Heart left ventricle (tissue), 16 donors: Measurements from ENCODE around the gene NHERF1. TPM values are rescaled to one million over a fixed set of nuclear protein-coding genes. Genes with fewer than 3 reads are reported as not detected.

Source experiments
- ATAC-seq, 4 donors: fragments of 200-7000 bp; cut with Tn5 transposase; one replicate each; pipeline ENCODE4 v1.9.1; 2020 to 2022; ENCODE audit warnings: moderate library complexity in 4 of 4, mild to moderate bottlenecking in 3 of 4, moderate number of reproducible peaks in 1 of 4
- DNase-seq, 5 donors: peaks; one replicate each; pipeline ENCODE4 v3.0.0-alpha.2; 2020
- H3K27ac ChIP-seq, 12 donors: fragments of 200-600 bp; sonication (generic) in 4 of 12; one replicate each; pipeline versions ENCODE4 v1.5.0 to v1.8.0; 2016 to 2022; ENCODE audit warnings: mild to moderate bottlenecking in 2 of 12
- H3K27me3 ChIP-seq, 9 donors: fragments of 200-600 bp; sonication (generic) in 2 of 9; one replicate each; pipeline versions ENCODE4 v1.5.1 to v1.8.0; 2016 to 2022; ENCODE audit warnings: mild to moderate bottlenecking in 3 of 9
- H3K36me3 ChIP-seq, 9 donors: fragments of 200-600 bp; sonication (generic) in 2 of 9; one replicate each; pipeline versions ENCODE4 v1.5.0 to v1.8.0; 2018 to 2022; ENCODE audit warnings: mild to moderate bottlenecking in 2 of 9
- H3K4me1 ChIP-seq, 12 donors: fragments of 200-600 bp; sonication (generic) in 4 of 12; one replicate each; pipeline versions ENCODE4 v1.5.0 to v1.8.0; 2016 to 2022; ENCODE audit warnings: mild to moderate bottlenecking in 3 of 12
- H3K4me3 ChIP-seq, 12 donors: fragments of 200-600 bp; sonication (generic) in 4 of 12; one replicate each; pipeline versions ENCODE4 v1.5.0 to v1.8.0; 2017 to 2022; ENCODE audit warnings: mild to moderate bottlenecking in 9 of 12, moderate library complexity in 4 of 12
- H3K9me3 ChIP-seq, 12 donors: fragments of 200-600 bp; sonication (generic) in 4 of 12; one replicate each; pipeline versions ENCODE4 v1.5.0 to v1.8.0; 2016 to 2022; ENCODE audit warnings: mild to moderate bottlenecking in 1 of 12
- POLR2A ChIP-seq, 2 donors: fragments of 450-650 bp; IDR thresholded peaks; one replicate each; pipeline ENCODE4 v1.6.1; 2017; ENCODE audit warnings: antibody characterized with exemption in 2 of 2, mild to moderate bottlenecking in 2 of 2, moderate library complexity in 2 of 2
- WGBS, 4 donors: extraction: QIAGEN DNeasy Blood & Tissue Kit in 2 of 4; methylation state at CpG; one replicate each; pipeline versions ENCODE4 v1.1.5 to v1.1.7; 2013 to 2018; 5-methylcytosine and 5-hydroxymethylcytosine counted together
- intact Hi-C, 10 donors: fragments of 100-400 bp; cut with DNase I; formaldehyde crosslinking; loops; one replicate each; pipeline versions ENCODE4 v1.11.1 to v1.14.2; 2022
- polyA plus RNA-seq, 2 donors: library from polyadenylated mRNA; stranded (reverse); fragments of 200-250 nt; gene quantifications; one replicate each; pipeline ENCODE4 v1.2.3, GENCODE V29; 2013
- total RNA-seq, 9 donors: library from RNA; depleted of rRNA in 2 of 9; stranded (reverse); fragments of >200 nt in 2 of 9; fragmentation: NEBNext Ultra II Directional in 3 of 9; extraction: Animal tissue kit (Norgen Biotek cat#: 25700) in 3 of 9; gene quantifications; one replicate each; pipeline versions ENCODE4 v1.1.0 to v1.2.4, GENCODE V29; 2016 to 2023
- TF ChIP-seq, protein P1 (sequence below), 12 donors: fragments of 200-600 bp; sonication (generic) in 4 of 12; IDR thresholded peaks; one replicate each; pipeline versions ENCODE4 v1.5.0 to v1.8.0; 2018 to 2022; ENCODE audit warnings: antibody characterized with exemption in 12 of 12, mild to moderate bottlenecking in 5 of 12
- donor health status: ischemic (EF 13 %, LVEDD 7.1; RV severe dilation, severe dysfunction).
- donor health status: healthy with polysubstance abuse.
- donor health status: DM: no; HTN: yes; CAD: no.
- donor health status: DM: no; HTN: no; CAD: no.
- donor health status: ischemic (EF 25% LVEDD 6.9; RV normal size, moderate dysfunction).
- donor health status: ischemic (EF 25% LVEDD 5.7; RV mildly dilated, moderate dysfunction).
- donor health status: healthy.
- donor health status: DM: yes; HTN: yes; CAD: no.
- donor health status: ischemic (EF 35%, LVEDD 5.7; RV mildly dilated, moderate dysfunction).
- donor health status: nonischemic (EF 11% LVEDD 7.7; RV severe dilation, severe dysfunction).
- donor health status: DM: yes; HTN: yes; CAD: no.
- donor health status: PGD.
- donor health status: ischemic (EF 29% LVEDD 5.4; RV normal size, mild dysfunction).
- donor health status: nonischemic (EF 23%, LVEDD 6.1; RV moderate dilation, normal function).

Gene NHERF1
- total and polyA plus RNA-seq, 11 donors, result 7.5 to 42.2 (median 19.2) TPM

- WGBS, 4 donors, result 55 to 78% (median 64%) methylated on average over 2 to 4 of the region's 4 CpGs
- H3K9me3 ChIP-seq, result no peaks in the 10 kb centered on the region
- intact Hi-C loops, result no loop called here
- no peaks in the 10 kb centered on the region for H3K36me3 ChIP-seq
- ATAC-seq, result no peak
- peaks cover 0 to 17% (median 7%) of the 10 kb centered on the region in 9 donors for H3K27me3 ChIP-seq
- no peak for DNase-seq
- no peak overlapping the region for H3K27ac ChIP-seq
- H3K4me1 ChIP-seq, result peaks cover 0 to 19% (median 0%) of the 10 kb centered on the region in 12 donors
- H3K4me3 ChIP-seq, result no peak overlapping the region
- no peak for TF ChIP-seq POLR2A (IDR thresholded peaks at IDR 0.05)
- TF ChIP-seq, protein P1, sequence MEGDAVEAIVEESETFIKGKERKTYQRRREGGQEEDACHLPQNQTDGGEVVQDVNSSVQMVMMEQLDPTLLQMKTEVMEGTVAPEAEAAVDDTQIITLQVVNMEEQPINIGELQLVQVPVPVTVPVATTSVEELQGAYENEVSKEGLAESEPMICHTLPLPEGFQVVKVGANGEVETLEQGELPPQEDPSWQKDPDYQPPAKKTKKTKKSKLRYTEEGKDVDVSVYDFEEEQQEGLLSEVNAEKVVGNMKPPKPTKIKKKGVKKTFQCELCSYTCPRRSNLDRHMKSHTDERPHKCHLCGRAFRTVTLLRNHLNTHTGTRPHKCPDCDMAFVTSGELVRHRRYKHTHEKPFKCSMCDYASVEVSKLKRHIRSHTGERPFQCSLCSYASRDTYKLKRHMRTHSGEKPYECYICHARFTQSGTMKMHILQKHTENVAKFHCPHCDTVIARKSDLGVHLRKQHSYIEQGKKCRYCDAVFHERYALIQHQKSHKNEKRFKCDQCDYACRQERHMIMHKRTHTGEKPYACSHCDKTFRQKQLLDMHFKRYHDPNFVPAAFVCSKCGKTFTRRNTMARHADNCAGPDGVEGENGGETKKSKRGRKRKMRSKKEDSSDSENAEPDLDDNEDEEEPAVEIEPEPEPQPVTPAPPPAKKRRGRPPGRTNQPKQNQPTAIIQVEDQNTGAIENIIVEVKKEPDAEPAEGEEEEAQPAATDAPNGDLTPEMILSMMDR (IDR thresholded peaks at IDR 0.05), result no peak
These were observed 17.2 kb upstream of the NHERF1 start for GRCh38 chr17:74731347-74731605.

GRCh38 chr17:74732042-74732867 is 16.2 kb upstream of the NHERF1 start:
- no peak for DNase-seq
- TF ChIP-seq, protein P1 (IDR thresholded peaks at IDR 0.05), result no peak
- no peak for TF ChIP-seq POLR2A (IDR thresholded peaks at IDR 0.05)
- Histone ChIP-seq H3K9me3 (no peaks in the 10 kb centered on the region), H3K4me3 (no peak overlapping the region), H3K27me3 (peaks cover 2 to 26% (median 14%) of the 10 kb centered on the region in 9 donors), H3K27ac (no peak overlapping the region), H3K4me1 (peaks cover 0 to 28% (median 7%) of the 10 kb centered on the region in 12 donors), H3K36me3 (no peaks in the 10 kb centered on the region)
- intact Hi-C loops, result no loop called here
- WGBS, 4 donors, result 73 to 81% (median 76%) methylated on average over 12 of the region's 12 CpGs
- no peak for ATAC-seq

GRCh38 chr17:74733365-74734122 is 14.9 kb upstream of the NHERF1 start:
- H3K27me3 ChIP-seq, result peaks cover 14 to 39% (median 27%) of the 10 kb centered on the region in 9 donors
- TF ChIP-seq, protein P1 (IDR thresholded peaks at IDR 0.05), result no peak
- no peak for TF ChIP-seq POLR2A (IDR thresholded peaks at IDR 0.05)
- no peak overlapping the region for H3K4me3 ChIP-seq
- no peaks in the 10 kb centered on the region for H3K9me3 ChIP-seq
- H3K36me3 ChIP-seq, result no peaks in the 10 kb centered on the region
- H3K27ac ChIP-seq, result no peak overlapping the region
- 59 to 68% (median 63%) methylated on average over 9 of the region's 9 CpGs for WGBS, 4 donors
- no peak for ATAC-seq
- no peak for DNase-seq
- H3K4me1 ChIP-seq, result peaks cover 0 to 41% (median 17%) of the 10 kb centered on the region in 12 donors
- intact Hi-C loops, result no loop called here

DNA sequence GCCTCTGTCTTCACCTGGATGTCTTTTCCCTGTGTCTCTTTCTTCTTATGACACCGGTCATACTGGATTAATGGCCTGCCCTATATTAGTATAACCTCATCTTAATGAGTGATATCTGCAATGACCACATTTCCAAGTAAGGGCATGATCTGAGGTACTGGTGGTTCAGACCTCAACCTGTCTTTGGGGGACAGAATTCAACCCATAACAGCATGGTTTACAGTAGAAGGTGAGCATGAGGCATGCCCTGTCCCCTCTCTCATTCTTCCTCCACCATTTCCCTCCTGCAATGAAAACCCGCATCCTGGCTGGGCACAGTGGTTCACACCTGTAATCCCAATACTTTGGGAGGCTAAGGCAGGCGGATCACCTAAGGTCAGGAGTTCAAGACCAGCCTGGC is 14.2 kb upstream of the NHERF1 start:
- peaks cover 21 to 46% (median 34%) of the 10 kb centered on the region in 9 donors for H3K27me3 ChIP-seq

More for the DNA sequence above, 14.2 kb upstream of the NHERF1 start:
- Histone ChIP-seq H3K36me3 (no peaks in the 10 kb centered on the region), H3K4me1 (peaks cover 0 to 49% (median 18%) of the 10 kb centered on the region in 12 donors), H3K27ac (no peak overlapping the region), H3K9me3 (no peaks in the 10 kb centered on the region), H3K4me3 (no peak overlapping the region)
- intact Hi-C loops, result no loop called here
- ATAC-seq, result no peak
- no peak for DNase-seq
- 93 to 96% (median 95%) methylated on average over 3 of the region's 3 CpGs for WGBS, 4 donors
- TF ChIP-seq, protein P1 (IDR thresholded peaks at IDR 0.05), result no peak
- TF ChIP-seq POLR2A (IDR thresholded peaks at IDR 0.05), result no peak
